ENCODE results near the gene CYP1B1. TPM values are rescaled to one million over a fixed set of nuclear protein-coding genes. Genes with fewer than 3 reads are reported as not detected.
A peak's percentile ranks its signal among the peaks of the same experiment; 100 is the strongest.

CYP1B1 gene
- total RNA-seq, 2 donors from 2014 or later = 4.8 to 6.3 TPM

GRCh38 chr2:38017836-38018235 lies 58.1 kb downstream of the CYP1B1 start:
- DNase-seq = peak; percentile 87

More at GRCh38 chr2:38017836-38018235, 58.1 kb downstream of the CYP1B1 start:
- no peaks in the 10 kb centered on the region for H3K27me3 ChIP-seq (ENCODE audit: control insufficient read depth, insufficient read depth, low read length, poor library complexity, severe bottlenecking)
- Mint-ChIP-seq H3K4me3 (no peak overlapping the region), H3K9me3 (peaks cover 27% of the 10 kb centered on the region), H3K27ac (peak overlapping the region; percentile 80), H3K4me1 (peaks cover 9% of the 10 kb centered on the region), H3K36me3 (ENCODE audit: low read depth) (peaks cover 12% of the 10 kb centered on the region), H3K27me3 (ENCODE audit: insufficient read depth) (no peaks in the 10 kb centered on the region)
- H3K36me3 ChIP-seq (ENCODE audit: control insufficient read depth, insufficient read depth, low read length) = no peaks in the 10 kb centered on the region
- TF ChIP-seq CTCF (conservative IDR thresholded peaks at IDR 0.05) = no peak
- WGBS, 2 experiments (ENCODE audit: insufficient coverage in 1 of 2, insufficient read length in 1 of 2) = 46 to 58% methylated on average over 6 to 7 of the region's 7 CpGs
- H3K4me1 ChIP-seq (ENCODE audit: control insufficient read depth, insufficient read depth, low read length) = peaks cover 4% of the 10 kb centered on the region
- no peak overlapping the region for H3K27ac ChIP-seq (ENCODE audit: low read depth, low read length)
- H3K4me3 ChIP-seq (ENCODE audit: low read length) = no peak overlapping the region
- peaks cover 5% of the 10 kb centered on the region for H3K9me3 ChIP-seq (ENCODE audit: control insufficient read depth, low read length)
- no peak overlapping the region for H3K9ac ChIP-seq (ENCODE audit: extremely low read depth, low read length, poor library complexity, severe bottlenecking)

Other genes with a start within 250 kb of the CYP1B1 start
- 1 to 10 TPM; 3.9 to 4.9 TPM for gene RMDN2, start 150.9 kb downstream of the CYP1B1 start, total RNA-seq

Data from endodermal cell (in vitro differentiated cells).